Stimulated activated CD4-positive, alpha-beta T cell treated with anti-CD3 and anti-CD28 coated beads, Interleukin-4, amount 100 ng/mL, for 24 hours (primary cell): Measurements from ENCODE around the gene GFM1.
"Not testable (repeated sequence)": the region's sequence is repeated elsewhere in the genome, so short reads cannot be mapped to it uniquely, and the experiment has no call there.

Source experiments
- DNase-seq: peaks from one replicate; pipeline ENCODE4 v3.0.0-alpha.2; 2020

GFM1 gene

DNA sequence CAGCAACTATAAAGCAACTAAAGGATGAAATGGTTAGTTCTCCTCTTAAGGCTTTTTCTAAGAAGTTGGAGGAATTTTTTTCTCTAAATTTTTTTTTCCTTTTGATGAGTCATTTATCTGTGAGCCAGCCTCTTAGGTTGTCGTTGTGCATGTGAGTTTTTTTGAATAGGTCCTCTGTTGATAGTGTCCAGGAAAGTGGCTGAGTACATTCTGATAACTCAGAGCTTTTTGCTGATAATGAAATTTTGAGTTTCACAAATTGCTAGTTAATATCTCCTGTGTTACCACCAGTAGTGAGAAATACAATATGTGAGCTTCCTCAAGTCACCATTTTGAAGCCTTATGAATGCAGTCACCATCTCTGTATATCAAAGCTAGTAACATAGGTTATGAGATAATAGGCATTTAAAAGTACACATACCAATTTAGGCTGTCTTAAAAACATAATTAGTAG, 35.2 kb downstream of the GFM1 start:
- no peak for DNase-seq

- no peak for DNase-seq
Observed at GRCh38 chr3:158680861-158681260, 36.5 kb downstream of the GFM1 start.

DNA sequence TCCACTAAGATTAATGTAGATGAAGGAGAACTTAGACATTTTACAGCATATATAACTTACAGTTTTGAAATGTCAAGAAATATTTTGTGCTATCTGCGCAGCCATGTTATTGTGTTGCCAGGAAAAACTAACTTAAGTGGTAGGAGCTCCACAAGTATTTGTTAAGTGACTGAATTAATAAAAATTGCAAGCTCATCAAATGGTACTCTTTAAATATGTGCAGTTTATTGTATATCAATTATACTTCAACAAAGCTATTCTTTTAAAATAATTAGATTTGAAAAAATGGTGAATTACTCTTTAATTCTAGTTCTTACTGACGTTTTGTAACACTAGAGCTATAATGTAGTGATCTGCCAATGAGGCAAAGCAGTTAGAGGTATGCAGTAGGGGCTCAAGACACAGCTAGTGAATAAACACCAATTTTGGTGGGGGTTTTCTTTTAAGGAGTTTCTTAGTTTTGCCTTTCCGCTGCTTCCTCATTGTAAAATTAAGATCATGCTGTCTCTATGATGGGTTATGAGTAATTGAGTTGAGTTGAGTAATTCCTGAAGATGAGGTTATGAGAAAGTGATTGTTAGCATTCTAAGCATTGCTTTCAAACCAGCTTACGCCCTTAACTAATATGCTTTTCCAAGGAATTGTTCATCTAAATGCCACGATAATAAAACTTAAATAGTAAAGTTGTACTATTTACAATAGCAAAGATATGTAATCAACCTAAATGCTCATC, 39.1 kb downstream of the GFM1 start:
- DNase-seq, result no peak

- no peak for DNase-seq
Observed at GRCh38 chr3:158685159-158685558, 40.8 kb downstream of the GFM1 start.

GRCh38 chr3:158693866-158694456, 49.6 kb downstream of the GFM1 start:
- DNase-seq, result not testable (repeated sequence)

DNA sequence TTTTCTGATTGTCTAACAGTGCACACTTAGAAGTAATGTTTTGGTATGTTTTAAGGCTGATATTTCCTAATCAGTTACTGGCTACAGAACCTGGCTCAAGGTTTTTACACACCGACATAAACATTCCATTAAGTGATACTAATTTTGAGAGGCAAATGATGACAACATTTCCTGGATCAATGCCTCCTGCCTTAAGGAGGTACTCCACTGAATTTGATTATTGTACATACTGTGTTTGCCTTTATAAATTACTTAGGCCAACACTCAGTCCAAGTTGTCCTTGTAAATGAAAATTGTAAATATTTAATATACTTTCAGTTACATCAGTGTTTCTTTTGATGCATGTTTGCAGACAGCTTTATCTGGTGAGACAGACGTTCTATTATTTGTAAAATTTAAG, 52.3 kb downstream of the GFM1 start:
- DNase-seq, result no peak

DNA sequence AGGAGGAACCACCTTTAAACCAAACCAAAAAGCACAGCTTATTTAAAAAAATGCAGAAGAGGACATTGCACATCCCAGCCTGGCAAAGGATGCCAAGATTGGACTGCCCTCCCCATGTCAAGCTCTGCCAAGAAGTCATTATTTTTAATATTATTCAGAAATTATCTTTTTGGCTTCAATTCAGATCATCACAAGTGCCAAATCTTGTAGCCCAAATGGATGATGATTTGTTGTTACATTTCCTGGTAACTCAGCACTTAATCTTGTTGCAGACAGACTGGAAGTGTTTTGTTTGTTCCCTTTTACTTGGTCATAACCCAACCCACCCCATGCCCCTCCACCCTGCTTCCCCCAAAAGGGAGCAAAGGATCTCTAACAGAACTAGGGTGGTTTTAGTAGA, 56.2 kb downstream of the GFM1 start:
- no peak for DNase-seq

GRCh38 chr3:158701420-158702065, 57.2 kb downstream of the GFM1 start:
- no peak for DNase-seq

DNA sequence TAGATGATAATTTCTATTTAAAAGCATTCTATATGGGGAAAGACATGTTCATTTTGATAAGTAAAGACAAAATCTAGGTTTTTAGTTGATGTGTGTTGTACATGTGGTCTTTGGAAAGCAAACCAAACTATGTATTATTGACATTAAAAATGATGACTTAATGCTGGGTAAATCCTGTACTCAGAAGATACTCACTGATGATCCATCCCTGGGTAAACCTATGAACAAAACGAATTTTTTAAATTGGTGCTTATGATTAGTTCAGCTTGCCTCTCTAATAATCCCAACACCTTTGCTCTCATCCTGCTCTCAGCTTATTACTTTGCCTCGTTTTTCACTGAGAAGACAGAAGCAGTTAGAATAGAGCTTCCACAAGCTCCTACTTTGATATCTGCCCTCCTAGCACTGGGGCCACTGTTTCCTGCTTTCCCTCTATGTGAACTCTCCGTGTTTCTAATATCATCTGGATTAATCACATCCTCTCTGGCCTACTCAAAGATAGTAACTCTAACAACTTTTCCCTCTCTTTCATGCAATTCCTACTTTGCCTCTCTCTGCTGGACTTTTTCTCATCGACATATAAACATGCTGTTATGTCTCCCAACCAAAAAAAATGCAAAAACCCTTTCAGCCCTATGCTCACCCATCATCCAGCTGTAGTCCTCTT, 58.6 kb downstream of the GFM1 start:
- DNase-seq, result no peak

DNA sequence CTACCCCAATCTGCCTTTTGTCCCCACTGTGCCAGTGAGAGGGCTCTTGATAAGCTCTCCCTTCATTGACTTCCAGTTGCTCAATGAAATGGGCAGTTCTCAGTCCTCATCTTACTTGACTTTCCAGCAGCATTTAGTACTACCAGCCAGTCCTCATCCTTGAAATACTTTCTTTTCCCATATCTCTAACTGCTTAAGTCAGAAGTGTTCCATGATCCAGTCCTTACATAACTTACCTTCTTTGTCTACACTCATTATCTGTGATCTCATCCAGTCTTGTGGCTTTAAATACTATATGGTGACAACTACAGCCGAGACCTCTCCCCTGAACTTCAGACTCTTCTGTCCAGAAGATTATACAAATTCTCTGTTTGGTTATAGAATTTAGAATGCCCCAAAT, 59.2 kb downstream of the GFM1 start:
- DNase-seq, result no peak

GRCh38 chr3:158709666-158710083, 65.3 kb downstream of the GFM1 start:
- DNase-seq, result no peak

GRCh38 chr3:158710601-158711000, 66.3 kb downstream of the GFM1 start:
- DNase-seq, result no peak

- no peak for DNase-seq
Observed at GRCh38 chr3:158711886-158712285, 67.6 kb downstream of the GFM1 start.

DNA sequence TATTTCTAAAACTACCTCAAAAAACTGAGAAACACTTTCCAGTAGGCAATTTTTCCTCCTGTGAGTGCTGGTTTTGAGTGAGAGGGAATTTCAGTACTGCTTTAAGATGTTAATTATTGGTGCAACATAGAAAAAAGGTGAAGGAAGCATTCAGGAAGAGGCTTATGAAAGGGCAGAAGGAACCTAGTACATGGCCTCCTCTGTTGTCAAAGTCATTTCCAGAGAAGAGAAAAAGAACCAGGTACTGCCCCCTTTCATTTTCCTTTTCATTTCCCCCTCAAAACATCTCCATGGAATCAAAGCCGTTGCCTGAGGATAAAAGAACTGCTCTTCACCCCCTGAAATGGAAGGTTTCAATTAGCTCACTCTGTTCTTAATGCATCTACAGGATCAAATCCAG, 68.1 kb downstream of the GFM1 start:
- DNase-seq, result no peak

DNA sequence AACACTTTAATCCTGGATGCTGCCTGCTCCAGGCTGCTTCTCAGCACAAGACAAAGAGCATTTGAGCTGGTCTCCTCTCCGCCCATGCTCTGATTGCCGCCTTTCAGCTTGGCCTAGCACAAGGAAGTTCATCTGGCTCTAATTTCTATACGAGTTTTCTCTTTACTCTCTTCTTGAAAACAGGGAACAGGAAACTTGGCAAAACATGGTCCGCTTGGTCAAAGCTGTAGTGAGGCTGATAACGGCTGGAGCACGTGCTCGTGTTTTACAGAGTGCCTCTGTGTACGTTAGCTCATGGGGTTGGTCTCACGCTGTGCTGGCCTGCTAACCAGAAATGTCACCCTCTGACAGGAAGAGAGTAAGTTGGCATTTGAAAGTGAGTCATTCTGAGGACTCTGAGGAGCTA, 68.8 kb downstream of the GFM1 start:
- no peak for DNase-seq

GRCh38 chr3:158717576-158717975, 73.2 kb downstream of the GFM1 start:
- DNase-seq, result no peak

DNA sequence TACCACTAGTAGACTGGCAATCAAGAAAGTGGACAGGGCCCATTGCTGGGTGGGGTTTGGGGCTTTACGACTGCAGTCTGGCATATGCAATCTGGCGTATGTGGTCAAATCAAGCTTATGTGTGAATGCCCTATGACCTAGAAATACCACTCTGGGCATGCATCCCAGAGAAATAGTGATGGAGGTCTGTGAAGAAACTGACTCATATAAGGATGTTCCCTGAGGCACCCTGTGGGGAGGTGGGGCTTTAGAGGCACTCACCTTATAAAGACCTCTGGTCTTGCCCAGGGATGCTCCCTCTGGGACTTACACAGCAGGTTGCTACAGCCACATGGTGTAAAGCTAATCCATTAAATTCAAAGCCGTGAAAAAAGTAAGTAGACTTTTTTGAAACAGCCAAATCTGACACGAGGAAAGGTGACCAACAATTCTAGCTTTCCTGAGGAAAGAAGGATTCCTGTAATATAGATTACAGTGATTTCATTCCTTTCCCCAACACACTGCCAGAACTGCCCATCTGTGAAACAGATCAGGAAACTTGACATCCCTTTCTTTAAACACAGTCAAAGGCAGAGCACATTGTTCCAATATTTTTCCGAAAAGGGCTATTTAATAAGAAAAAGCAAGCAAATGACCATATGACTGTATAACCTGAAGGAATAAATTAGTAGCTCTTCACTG, 74.3 kb downstream of the GFM1 start:
- DNase-seq, result no peak

- DNase-seq, result no peak
Observed at GRCh38 chr3:158722108-158722507, 77.8 kb downstream of the GFM1 start.

DNA sequence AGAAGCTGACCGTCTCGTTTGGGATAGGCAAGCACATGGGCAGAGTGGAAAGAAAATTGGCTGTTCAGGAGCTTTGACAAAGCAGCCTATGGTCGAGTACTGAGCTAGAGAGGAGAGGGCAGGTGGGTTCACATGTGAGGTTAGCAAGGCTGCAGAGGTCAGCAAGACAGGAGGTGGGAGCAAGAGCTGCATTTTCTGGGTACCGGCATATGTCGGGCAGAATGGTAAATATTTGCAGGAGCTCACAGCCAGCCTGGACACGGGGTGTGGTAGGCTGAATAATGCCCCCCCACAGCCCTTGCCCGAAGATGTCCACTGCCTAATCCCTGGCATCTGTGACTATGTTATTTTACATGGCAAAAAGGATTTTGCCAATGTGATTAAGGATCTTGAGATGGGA, 79.7 kb downstream of the GFM1 start:
- no peak for DNase-seq

DNA sequence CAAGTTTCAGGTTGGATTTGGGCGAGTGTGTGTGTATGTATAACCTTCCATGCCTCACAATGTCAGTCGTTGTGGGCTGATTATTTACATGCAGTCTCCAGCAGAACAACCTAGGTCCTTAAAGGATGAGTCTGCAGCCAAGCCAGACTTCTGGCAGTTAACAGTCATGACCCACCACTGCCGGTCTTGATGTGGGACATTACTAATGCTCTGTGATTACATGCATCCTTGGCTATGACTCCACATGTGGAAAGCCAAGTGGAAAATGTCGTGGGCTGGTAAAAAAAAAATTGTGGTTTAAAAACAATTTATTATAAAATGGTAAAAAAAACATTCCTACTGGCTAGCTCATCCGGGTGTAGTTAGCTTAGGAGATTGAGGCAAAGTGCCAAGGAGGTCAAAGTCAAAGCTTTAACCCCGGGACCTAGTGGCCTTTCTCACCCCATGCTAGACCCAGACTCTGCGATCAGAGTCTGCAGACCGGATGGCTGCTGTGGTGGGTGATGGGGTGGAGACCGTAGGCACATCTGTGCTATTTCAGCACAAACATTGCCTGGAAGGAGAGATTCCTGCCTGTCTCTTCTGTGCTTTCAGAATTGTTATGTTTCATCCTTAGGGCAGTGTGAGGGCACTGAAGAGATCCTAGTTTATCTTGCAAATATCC, 81.2 kb downstream of the GFM1 start:
- DNase-seq, result peak; percentile 32

- DNase-seq, result peak; percentile 58
Observed at GRCh38 chr3:158727206-158728060, 83.1 kb downstream of the GFM1 start.

- no peak for DNase-seq
Observed at GRCh38 chr3:158728061-158728377, 83.7 kb downstream of the GFM1 start.
